Measurements from ENCODE around the gene STAT3.

DNA sequence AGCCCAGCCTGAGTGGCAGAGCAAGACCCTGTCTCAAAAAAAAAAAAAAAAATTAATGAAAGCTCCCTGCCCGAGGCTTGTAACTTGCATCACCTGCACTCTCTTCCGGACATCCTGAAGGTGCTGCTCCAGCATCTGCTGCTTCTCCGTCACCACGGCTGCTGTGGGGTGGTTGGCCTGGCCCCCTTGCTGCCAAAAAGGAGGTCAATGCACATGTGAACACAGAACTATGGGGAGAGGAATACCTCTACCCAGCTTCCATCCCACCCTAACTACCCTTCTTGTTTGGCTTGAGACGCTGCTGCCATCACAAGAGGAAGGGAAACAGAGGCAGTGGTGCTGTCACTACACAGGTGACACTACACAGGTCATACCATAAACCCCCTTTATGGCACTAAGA lies 49.0 kb downstream of the STAT3 start:
- TF ChIP-seq POLR2A (IDR thresholded peaks at IDR 0.05) (no peak), CTCF (IDR thresholded peaks at IDR 0.05) (no peak)
